HepG2 (cell line): ENCODE data around the gene GAL3ST2. TPM values are rescaled to one million over a fixed set of nuclear protein-coding genes. Genes with fewer than 3 reads are reported as not detected.

Source experiments
- CSRNP2 ChIP-seq: sonication (generic); formaldehyde crosslinking; conservative IDR thresholded peaks from 2 replicates; pipeline ENCODE4 v1.8.0; 2022; ENCODE audit warnings: low read depth, missing genetic modification reagents
- DPF2 ChIP-seq: sonication (generic); formaldehyde crosslinking; IDR thresholded peaks from 2 replicates; pipeline ENCODE4 v1.4.0; 2020; ENCODE audit warnings: mild to moderate bottlenecking, low read depth, missing genetic modification reagents, borderline replicate concordance
- GRHL1 ChIP-seq: sonication (generic); formaldehyde crosslinking; conservative IDR thresholded peaks from 2 replicates; pipeline ENCODE4 v1.8.0; 2022; ENCODE audit warnings: missing genetic modification reagents
- HES4 ChIP-seq: sonication (generic); formaldehyde crosslinking; IDR thresholded peaks from 2 replicates; pipeline ENCODE4 v1.9.0; 2021; ENCODE audit warnings: mild to moderate bottlenecking, missing genetic modification reagents, borderline replicate concordance
- PAXIP1 ChIP-seq: sonication (generic); formaldehyde crosslinking; conservative IDR thresholded peaks from 2 replicates; pipeline ENCODE4 v1.4.0; 2020; ENCODE audit warnings: mild to moderate bottlenecking, missing genetic modification reagents, moderate library complexity
- PLSCR1 ChIP-seq: sonication (generic); formaldehyde crosslinking; IDR thresholded peaks from 2 replicates; pipeline ENCODE4 v1.5.0; 2020; ENCODE audit warnings: missing genetic modification reagents, mild to moderate bottlenecking, borderline replicate concordance
- SNAPC2 ChIP-seq: sonication (generic); formaldehyde crosslinking; IDR thresholded peaks from 2 replicates; pipeline ENCODE4 v1.8.1; 2022; ENCODE audit warnings: mild to moderate bottlenecking, missing genetic modification reagents
- SOX5 ChIP-seq: IDR thresholded peaks from 2 replicates; pipeline ENCODE4 v1.6.1; 2016; ENCODE audit warnings: borderline replicate concordance
- SP140L ChIP-seq: sonication (generic); formaldehyde crosslinking; IDR thresholded peaks from 2 replicates; pipeline ENCODE4 v1.4.0; 2020; ENCODE audit warnings: missing genetic modification reagents, borderline replicate concordance
- ZNF407 ChIP-seq: sonication (generic); formaldehyde crosslinking; IDR thresholded peaks from one replicate; pipeline ENCODE4 v1.5.1; 2020; ENCODE audit warnings: mild to moderate bottlenecking, missing genetic modification reagents; ENCODE audit errors: not compliant biosample characterization
- ZNF891 ChIP-seq: sonication (generic); formaldehyde crosslinking; IDR thresholded peaks from 2 replicates; pipeline ENCODE4 v1.5.0; 2020; ENCODE audit warnings: mild to moderate bottlenecking, missing genetic modification reagents
- polyA plus RNA-seq, 8 experiments: library from polyadenylated mRNA; depleted of rRNA in 3 of 8; stranded (reverse) in 7 of 8; unstranded in 1 of 8; fragments of >200 nt; fragmentation: Illumina TruSeq in 4 of 8; extraction: Trizol in 4 of 8; gene quantifications; 2 replicates each; pipeline versions ENCODE4 v1.2.1 to v1.2.3, GENCODE V29; 2011 to 2016; ENCODE audit warnings: low read depth in 4 of 8, missing spikeins in 1 of 8, mixed read lengths in 1 of 8; ENCODE audit not compliant: insufficient read depth in 1 of 8
- total RNA-seq, 5 experiments: library from RNA; depleted of rRNA; stranded (reverse); fragments of >200 nt; fragmentation: Illumina TruSeq; extraction: Trizol; gene quantifications; 2 replicates each; pipeline ENCODE4 v1.2.3, GENCODE V29; 2016; ENCODE audit warnings: low read depth in 1 of 5

The GAL3ST2 gene
- total and polyA plus RNA-seq, 2 of the 13 experiments (the other 11 are each of a cell fraction or from before 2014, with no cell fraction given) = 0.17 to 0.20 TPM

GRCh38 chr2:241734467-241735208 is 42.0 kb upstream of the GAL3ST2 start, which contains the start of gene D2HGDH (continued):
- TF ChIP-seq GRHL1 (CRISPR knock-in tag) = no peak
- TF ChIP-seq SNAPC2 (CRISPR knock-in tag) = 0 out of 2 replicates have a peak, but pooled peaks have one; percentile 49
- no peak for TF ChIP-seq ZNF407 (CRISPR knock-in tag)
- no peak for TF ChIP-seq SP140L (CRISPR knock-in tag)
- TF ChIP-seq DPF2 (CRISPR knock-in tag) = 0 out of 2 replicates have a peak, but pooled peaks have one; percentile 14
- no peak for TF ChIP-seq SOX5 (CRISPR knock-in tag)
- no peak for TF ChIP-seq PLSCR1 (CRISPR knock-in tag)
- TF ChIP-seq PAXIP1 = no peak; the same call in 1 of the 2 replicates
- TF ChIP-seq ZNF891 (CRISPR knock-in tag) = no peak
- TF ChIP-seq CSRNP2 (CRISPR knock-in tag) = no peak
- peak; percentile 90 for TF ChIP-seq HES4
